KOPT-K1 (cell line): ENCODE results near the gene CROCC.
"Not testable (repeated sequence)": the region's sequence is repeated elsewhere in the genome, so short reads cannot be mapped to it uniquely, and the experiment has no call there.

ENCODE experiments used
- H3K27ac ChIP-seq: fragments of 200-600 bp; sonication (generic); 2 replicates; pipeline ENCODE4 v1.5.1; 2016; ENCODE audit warnings: antibody characterized with exemption, mild to moderate bottlenecking, low read depth, low read length; ENCODE audit not compliant: poor library complexity, severe bottlenecking
- H3K36me3 ChIP-seq: fragments of 200-600 bp; sonication (generic); 2 replicates; pipeline ENCODE4 v1.5.1; 2017; ENCODE audit warnings: antibody characterized with exemption, mild to moderate bottlenecking, low read length, moderate library complexity; ENCODE audit not compliant: insufficient read depth
- H3K9me3 ChIP-seq: fragments of 200-600 bp; sonication (generic); 2 replicates; pipeline ENCODE4 v1.5.1; 2017; ENCODE audit warnings: antibody characterized with exemption, low read length, mild to moderate bottlenecking; ENCODE audit not compliant: insufficient read depth, poor library complexity, severe bottlenecking

The CROCC gene

DNA sequence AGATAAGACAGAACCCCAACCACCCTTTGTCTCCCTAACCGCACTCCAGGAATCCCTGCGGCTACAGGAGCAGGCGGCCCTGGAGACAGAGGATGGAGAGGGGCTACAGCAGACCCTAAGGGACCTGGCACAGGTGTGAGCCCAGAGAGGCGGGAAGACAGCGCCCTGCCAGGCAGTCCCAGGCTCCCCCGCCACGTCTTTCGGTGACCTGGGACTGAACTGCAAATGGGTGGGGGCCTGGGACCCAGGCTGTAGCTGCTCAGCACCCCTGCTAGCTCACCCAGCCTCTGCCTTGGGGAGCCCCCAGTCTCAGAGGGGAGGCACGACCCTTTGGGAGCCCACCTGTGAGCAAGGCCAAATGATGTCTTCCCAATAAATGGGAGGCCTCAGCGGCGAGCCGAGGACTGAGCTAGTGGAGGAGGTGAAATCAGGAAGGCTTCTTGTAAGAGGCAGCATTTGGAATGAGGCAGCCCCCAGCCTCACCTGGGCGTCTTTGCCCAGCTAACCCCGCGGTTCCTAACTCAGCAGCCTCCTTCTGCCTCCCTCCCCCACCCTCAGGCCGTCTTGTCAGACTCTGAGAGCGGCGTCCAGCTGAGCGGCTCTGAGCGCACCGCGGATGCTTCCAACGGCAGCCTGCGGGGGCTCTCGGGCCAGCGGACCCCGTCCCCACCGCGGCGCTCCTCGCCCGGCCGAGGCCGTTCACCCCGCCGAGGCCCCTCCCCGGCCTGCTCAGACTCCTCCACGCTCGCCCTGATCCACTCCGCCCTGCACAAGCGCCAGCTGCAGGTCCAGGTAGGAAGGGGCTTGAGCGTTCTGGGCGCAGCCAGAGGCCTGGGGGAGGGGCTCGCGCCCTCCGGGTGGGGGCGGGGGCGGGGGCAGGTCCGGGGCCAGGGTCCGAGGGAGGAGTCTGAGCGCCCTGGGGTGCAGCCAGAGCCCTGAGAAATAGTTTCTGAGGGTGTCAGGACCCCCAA lies 16.9 kb downstream of the CROCC start:
- Histone ChIP-seq H3K27ac (no peak overlapping the region), H3K9me3 (no peaks in the 10 kb centered on the region), H3K36me3 (no peaks in the 10 kb centered on the region)

DNA sequence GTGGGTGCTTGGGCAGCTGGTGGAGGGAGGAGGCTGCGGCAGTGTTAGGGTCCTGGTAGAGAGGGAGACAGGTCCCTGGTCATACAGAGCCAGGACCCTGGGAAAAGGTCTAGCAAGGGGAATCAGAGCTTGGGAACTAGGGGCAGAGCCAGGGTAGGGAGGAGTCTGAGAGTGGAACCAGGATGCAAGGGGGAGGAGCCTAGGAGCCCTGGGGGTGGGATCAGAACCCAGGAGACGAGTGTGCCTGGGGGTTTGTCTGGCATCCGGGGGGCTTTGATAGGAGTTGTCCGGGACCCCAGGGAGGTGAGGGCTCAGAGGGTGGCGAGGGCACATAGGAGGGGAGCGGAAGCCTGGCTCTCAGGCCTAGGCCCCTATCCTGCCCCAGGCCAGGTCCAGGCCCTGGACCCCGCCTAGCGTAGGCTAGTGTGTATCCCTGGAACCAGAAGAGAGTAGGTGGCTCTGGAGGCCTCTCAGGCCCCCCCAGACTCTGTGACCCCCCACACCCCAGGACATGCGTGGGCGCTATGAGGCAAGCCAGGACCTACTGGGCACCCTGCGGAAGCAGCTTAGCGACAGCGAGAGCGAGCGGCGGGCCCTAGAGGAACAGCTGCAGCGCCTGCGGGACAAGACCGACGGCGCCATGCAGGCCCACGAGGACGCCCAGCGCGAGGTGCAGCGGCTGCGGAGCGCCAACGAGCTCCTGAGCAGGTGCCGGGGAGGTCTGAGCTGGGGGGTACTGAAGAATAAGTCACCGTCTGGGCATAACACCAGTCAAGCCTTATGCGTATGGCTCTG lies 17.9 kb downstream of the CROCC start:
- not testable (repeated sequence) for H3K27ac ChIP-seq, H3K9me3 ChIP-seq, H3K36me3 ChIP-seq

DNA sequence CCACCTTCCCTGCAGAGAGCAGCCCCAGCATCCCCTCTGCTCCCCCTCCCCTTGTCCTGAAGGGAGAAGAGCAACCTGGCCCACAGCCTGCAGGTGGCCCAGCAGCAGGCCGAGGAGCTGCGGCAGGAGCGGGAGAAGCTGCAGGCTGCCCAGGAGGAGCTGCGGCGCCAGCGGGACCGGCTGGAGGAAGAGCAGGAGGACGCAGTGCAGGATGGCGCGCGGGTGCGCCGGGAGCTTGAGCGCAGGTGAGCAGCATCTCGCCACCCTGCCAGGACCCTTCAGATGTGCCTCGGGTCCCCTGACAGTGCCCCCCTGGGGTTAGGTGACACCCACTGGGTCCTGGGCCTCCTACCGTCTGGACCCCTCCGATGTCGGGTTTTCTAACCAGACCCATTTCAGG lies 22.3 kb downstream of the CROCC start:
- no peak overlapping the region for H3K27ac ChIP-seq
- H3K9me3 ChIP-seq = no peaks in the 10 kb centered on the region
- H3K36me3 ChIP-seq = no peaks in the 10 kb centered on the region; the same call in 1 of the 2 replicates

DNA sequence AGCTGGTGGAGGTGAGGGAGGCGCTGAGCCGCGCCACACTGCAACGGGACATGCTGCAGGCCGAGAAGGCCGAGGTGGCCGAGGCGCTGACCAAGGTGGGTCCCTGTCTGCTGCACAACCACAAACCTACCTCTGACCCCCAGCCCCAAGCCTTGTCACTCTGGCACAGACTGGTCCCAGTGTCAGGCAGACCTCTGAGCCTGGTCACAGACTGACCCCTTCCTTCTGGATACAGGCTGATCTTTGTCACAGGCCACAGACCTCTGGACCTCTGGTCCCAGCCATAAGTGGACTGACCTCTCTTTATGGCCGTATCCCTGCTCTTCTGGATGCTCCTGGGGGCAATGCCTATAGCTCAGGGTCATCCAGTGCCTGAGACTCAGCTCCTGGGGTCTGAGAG lies 23.8 kb downstream of the CROCC start:
- not testable (repeated sequence) for H3K9me3 ChIP-seq, H3K27ac ChIP-seq, H3K36me3 ChIP-seq

DNA sequence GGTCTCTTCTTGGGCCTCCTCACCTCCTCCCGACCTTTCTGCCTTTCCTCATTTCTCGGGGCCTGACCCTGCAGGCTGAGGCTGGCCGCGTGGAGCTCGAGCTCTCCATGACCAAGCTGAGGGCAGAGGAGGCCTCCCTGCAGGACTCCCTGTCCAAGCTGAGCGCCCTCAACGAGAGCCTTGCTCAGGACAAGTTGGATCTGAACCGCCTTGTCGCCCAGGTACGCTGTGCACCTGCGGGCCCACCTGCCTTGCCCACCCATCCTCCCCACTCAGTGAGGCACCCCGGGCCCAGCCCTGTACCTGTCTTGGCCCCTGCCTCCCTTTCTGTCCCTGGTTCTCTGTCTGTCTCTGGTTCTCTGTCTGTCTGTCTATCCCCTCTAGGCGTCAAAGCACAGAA lies 24.5 kb downstream of the CROCC start:
- H3K9me3 ChIP-seq, H3K27ac ChIP-seq, H3K36me3 ChIP-seq: not testable (repeated sequence)

DNA sequence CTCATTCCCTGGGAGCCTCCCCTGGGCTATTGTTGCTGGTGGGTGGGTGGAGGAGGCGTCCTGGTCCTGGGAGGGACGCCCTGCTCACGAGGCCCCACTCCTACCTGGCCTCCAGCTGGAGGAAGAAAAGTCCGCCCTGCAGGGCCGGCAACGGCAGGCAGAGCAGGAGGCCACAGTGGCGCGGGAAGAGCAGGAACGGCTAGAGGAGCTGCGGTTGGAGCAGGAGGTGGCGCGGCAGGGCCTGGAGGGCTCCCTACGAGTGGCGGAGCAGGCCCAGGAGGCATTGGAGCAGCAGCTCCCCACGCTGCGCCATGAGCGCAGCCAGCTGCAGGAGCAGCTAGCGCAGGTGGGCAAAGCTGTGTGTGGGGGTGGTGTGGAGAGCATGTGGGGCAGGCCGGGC lies 24.9 kb downstream of the CROCC start:
- Histone ChIP-seq H3K9me3 (no peaks in the 10 kb centered on the region), H3K27ac (no peak overlapping the region), H3K36me3 (no peaks in the 10 kb centered on the region; the same call in 1 of the 2 replicates)

DNA sequence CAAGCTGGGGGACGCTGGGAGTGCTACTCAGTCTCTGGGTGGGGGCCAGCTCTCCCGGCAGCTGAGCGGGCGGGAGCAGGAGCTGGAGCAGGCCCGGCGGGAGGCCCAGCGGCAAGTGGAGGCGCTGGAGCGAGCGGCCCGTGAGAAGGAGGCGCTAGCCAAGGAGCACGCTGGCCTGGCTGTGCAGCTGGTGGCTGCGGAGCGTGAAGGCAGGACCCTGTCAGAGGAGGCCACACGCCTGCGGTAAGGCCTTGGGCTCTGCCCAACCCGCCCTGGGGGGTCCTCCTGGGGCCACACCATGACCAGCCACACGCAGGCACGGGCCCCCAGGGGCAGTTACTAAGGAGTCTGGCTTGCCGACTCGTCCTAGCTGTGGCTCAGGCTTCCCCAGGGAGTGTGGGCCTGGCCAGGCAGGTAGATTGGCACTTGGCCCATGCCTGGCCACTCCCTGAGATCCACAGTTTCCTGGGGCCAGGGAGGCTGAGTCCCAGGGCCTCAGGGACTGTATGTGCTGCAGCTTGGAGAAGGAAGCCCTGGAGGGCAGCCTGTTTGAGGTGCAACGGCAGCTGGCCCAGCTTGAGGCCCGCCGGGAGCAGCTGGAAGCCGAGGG lies 26.7 kb downstream of the CROCC start:
- not testable (repeated sequence) for H3K27ac ChIP-seq, H3K36me3 ChIP-seq, H3K9me3 ChIP-seq

DNA sequence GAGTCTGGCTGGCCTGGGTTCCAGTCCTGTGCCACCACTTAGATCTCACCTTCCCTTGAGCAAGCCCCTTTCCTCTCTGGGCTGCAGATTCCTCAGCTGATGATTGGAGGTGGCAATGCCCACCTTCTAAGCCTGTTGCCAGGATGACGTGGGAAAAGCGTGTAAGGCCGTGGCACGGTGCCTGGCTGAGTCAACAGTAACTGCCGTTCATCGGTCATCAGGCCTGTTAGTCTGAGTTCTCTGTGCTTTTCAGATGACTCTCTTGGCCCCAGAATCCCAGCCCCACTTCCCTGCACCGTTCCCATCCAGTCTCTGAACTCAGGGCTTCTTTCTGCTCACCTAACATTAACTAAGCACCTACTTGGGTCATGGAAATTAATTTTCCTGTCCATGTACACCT lies 27.3 kb downstream of the CROCC start:
- not testable (repeated sequence) for H3K9me3 ChIP-seq, H3K27ac ChIP-seq, H3K36me3 ChIP-seq

DNA sequence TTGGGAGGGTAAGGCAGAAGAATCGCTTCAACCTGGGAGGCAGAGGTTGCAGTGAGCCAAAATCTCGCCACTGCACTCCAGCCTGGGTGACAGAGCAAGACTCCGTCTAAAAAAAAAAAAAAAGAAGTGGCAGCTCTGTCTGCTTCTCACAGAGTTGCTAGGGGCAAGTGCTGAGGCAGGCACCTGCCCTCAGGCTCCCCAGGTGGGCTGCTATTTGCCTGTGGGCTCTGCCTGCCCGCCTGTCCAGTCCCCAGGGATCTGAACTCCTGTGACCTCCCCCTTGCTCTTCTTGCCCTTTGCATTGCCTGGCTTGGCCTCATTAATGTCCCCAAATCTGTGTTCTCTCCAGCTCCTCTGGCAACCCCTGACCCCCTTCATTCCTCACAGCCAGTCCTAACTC lies 30.6 kb downstream of the CROCC start:
- H3K36me3 ChIP-seq, H3K27ac ChIP-seq, H3K9me3 ChIP-seq: not testable (repeated sequence)

DNA sequence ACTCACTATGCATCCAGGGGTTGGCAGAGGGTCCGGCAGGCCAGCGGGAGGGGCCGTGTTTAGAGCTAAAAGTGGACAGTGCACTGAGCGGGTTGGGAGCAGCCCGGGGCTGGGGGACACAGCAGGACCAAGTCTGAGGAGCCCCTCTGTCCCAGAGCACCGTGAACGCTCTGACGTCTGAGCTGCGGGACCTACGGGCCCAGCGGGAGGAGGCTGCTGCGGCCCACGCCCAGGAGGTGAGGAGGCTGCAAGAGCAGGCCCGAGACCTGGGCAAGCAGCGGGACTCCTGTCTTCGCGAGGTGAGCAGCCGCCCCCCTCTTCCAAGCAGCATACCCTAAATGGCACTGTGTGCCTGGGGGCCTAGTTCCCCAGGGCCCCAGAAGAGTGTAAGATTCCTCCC lies 32.8 kb downstream of the CROCC start:
- Histone ChIP-seq H3K36me3 (no peaks in the 10 kb centered on the region), H3K9me3 (no peaks in the 10 kb centered on the region), H3K27ac (no peak overlapping the region)

DNA sequence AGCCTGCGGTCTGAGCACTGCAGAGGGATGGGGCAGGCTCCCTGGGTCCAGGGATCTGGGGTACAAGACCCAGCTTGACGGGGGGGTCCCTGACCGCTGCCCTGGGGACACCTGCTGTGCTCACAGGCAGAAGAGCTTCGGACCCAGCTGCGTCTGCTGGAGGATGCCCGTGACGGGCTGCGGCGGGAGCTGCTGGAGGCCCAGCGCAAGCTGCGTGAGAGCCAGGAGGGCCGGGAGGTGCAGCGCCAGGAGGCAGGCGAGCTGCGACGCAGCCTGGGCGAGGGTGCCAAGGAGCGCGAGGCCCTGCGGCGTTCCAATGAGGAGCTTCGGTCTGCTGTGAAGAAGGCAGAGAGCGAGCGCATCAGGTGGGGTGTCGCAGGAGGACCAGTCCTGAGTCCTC lies 33.5 kb downstream of the CROCC start:
- no peak overlapping the region for H3K27ac ChIP-seq
- no peaks in the 10 kb centered on the region for H3K9me3 ChIP-seq
- no peaks in the 10 kb centered on the region for H3K36me3 ChIP-seq

DNA sequence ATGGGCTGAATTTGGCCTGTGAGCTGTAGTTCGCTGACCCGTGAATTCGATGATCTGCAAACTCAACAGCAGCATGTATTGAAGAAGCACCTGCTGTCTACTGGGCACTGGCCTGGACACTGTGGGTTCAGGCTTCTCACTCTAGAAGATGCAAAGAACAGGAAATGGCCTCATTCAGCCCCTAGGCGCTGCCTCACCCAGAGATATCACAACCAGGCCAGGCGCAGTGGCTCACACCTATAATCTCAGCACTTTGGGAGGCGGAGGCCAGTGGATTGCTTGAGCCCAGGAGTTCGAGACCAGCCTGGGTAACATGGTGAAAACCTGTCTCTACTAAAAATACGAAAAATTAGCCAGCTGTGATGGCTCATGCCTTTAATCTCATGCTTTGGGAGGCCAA lies 35.0 kb downstream of the CROCC start:
- Histone ChIP-seq H3K27ac (no peak overlapping the region), H3K9me3 (no peaks in the 10 kb centered on the region), H3K36me3 (no peaks in the 10 kb centered on the region)

DNA sequence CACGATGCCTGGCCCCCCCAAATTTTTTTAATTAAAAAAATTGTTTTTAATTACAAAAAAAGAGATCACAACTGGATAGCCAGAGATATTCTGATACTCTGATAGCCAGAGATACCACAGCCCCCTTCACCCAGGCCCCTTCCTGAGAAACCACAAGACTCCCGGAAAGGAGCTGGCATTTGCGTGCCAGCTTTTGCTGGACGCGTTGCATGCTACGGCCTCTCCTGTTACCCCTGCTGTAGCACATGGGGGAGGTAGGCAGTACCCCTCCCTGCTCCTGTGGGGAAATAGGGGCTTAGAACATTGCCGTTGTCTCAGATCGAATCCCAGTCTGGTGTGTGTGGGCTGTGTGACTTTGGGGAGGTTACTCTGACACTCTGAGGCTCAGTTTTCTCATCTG lies 36.0 kb downstream of the CROCC start:
- Histone ChIP-seq H3K36me3 (no peaks in the 10 kb centered on the region), H3K9me3 (no peaks in the 10 kb centered on the region)

DNA sequence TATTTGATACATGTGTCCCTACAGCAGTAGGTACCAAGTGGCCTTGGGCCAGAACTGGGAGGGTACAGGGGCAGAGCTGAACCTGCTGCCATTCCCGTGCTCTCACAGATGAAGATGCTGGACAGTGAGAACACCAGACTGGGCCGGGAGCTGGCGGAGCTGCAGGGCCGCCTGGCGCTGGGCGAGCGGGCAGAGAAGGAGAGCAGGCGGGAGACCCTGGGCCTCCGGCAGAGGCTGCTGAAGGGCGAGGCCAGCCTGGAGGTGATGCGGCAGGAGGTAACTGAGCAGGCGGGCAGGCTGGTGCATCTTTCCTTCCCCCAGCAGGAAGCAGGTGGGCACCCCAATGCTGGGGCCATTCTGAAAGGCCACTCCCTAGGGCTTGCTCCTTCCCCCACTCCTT lies 36.7 kb downstream of the CROCC start:
- no peaks in the 10 kb centered on the region for H3K9me3 ChIP-seq
- H3K36me3 ChIP-seq = no peaks in the 10 kb centered on the region
- no peak overlapping the region for H3K27ac ChIP-seq

More for the DNA sequence above, 36.0 kb downstream of the CROCC start:
- no peak overlapping the region for H3K27ac ChIP-seq

DNA sequence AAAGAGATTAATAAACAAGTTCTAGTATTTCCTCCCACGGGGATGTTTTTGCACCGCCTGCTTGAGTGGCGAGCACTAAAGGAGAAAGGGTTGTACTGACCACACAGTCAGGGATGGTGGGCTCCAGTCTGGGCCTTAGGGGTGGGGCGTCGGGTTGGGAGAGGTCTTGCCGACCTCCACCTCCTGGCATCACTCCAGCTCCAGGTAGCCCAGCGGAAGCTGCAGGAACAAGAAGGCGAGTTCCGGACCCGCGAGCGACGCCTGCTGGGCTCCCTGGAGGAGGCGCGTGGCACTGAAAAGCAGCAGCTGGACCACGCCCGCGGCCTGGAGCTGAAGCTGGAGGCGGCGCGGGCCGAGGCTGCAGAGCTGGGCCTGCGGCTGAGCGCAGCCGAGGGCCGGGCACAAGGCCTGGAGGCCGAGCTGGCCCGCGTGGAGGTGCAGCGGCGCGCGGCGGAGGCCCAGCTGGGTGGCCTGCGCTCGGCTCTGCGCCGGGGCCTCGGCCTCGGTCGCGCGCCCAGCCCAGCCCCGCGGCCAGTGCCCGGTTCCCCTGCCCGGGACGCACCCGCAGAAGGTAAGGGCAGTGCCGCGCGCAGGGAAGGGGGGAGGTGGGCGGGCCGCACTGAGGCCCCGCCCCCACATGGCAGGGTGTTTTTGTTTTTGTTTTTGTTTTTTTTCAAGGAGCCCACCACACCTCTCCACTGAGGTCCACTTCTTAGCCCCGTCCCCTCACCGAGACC lies 39.0 kb downstream of the CROCC start:
- no peaks in the 10 kb centered on the region for H3K9me3 ChIP-seq
- H3K27ac ChIP-seq = no peak overlapping the region

More for the DNA sequence above, 39.0 kb downstream of the CROCC start:
- H3K36me3 ChIP-seq = no peaks in the 10 kb centered on the region
